ENCODE data around the gene TBC1D2.

DNA sequence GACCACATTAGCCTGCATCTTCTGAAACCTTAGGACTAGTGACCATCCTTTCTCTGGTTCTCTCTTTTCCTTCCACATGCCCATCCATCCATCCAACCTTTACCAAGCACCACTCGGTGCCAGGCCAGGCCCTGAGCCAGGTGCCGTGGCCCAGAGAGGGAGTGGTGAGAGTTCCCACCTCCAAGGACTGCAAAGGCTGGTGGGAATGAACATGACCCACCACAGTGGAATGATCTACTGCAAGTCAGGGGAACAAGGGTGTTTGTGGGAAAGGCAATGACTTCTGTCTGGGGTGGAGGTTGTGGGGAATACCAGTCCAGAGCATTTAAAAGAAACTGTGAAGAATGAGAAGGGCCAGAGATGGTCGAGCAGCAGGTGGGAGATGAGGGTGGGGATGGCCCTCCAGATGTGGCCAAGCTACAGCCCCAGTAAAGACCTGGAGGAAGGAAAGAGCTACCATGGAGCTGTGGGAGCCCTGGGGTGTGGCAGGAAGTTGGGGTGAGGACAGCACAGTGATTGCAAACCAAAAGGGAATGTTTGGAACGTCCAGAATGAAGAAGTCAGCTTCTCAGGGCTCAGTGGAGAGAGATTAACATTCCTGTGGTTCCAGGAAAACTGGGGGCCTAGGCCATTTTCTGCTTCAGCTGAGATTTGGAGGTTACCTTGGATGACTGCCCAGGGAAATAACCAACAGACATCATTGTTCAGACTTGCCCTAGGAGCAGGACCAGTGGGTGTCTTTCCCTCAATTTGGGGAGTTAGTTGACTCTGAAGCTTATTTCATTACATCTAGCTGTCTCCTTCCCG lies 32.4 kb downstream of the TBC1D2 start:
- TF ChIP-seq, protein P1, sequence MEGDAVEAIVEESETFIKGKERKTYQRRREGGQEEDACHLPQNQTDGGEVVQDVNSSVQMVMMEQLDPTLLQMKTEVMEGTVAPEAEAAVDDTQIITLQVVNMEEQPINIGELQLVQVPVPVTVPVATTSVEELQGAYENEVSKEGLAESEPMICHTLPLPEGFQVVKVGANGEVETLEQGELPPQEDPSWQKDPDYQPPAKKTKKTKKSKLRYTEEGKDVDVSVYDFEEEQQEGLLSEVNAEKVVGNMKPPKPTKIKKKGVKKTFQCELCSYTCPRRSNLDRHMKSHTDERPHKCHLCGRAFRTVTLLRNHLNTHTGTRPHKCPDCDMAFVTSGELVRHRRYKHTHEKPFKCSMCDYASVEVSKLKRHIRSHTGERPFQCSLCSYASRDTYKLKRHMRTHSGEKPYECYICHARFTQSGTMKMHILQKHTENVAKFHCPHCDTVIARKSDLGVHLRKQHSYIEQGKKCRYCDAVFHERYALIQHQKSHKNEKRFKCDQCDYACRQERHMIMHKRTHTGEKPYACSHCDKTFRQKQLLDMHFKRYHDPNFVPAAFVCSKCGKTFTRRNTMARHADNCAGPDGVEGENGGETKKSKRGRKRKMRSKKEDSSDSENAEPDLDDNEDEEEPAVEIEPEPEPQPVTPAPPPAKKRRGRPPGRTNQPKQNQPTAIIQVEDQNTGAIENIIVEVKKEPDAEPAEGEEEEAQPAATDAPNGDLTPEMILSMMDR (IDR thresholded peaks at IDR 0.05; ENCODE audit: low read length) = no peak
- TF ChIP-seq EZH2 (IDR thresholded peaks at IDR 0.05; ENCODE audit: borderline replicate concordance, low read length) = no peak
